Neural cell (in vitro differentiated cells): ENCODE measurements around the gene CATSPERD.

Source experiments
- CTCF ChIP-seq: fragments of 450-650 bp; IDR thresholded peaks from 2 replicates; pipeline ENCODE4 v1.5.1; 2014; ENCODE audit warnings: antibody characterized with exemption, mild to moderate bottlenecking, moderate library complexity; ENCODE audit not compliant: poor library complexity, severe bottlenecking
- EP300 ChIP-seq: fragments of 450-650 bp; conservative IDR thresholded peaks from 2 replicates; pipeline ENCODE4 v1.6.1; 2014; ENCODE audit warnings: antibody characterized with exemption, mild to moderate bottlenecking, moderate library complexity; ENCODE audit not compliant: poor library complexity, severe bottlenecking
- EZH2 ChIP-seq: fragments of 200-600, 300-800 bp; shearing (Covaris generic), sonication (generic); IDR thresholded peaks from 2 replicates; pipeline ENCODE4 v1.6.1; 2014; ENCODE audit warnings: antibody characterized with exemption, low read length, borderline replicate concordance, mild to moderate bottlenecking; ENCODE audit not compliant: insufficient read depth, poor library complexity, severe bottlenecking
- MXI1 ChIP-seq: fragments of 450-650 bp; conservative IDR thresholded peaks from 2 replicates; pipeline ENCODE4 v1.6.1; 2014; ENCODE audit warnings: antibody characterized with exemption, mild to moderate bottlenecking; ENCODE audit not compliant: poor library complexity, severe bottlenecking
- RAD21 ChIP-seq: fragments of 450-650 bp; conservative IDR thresholded peaks from 2 replicates; pipeline ENCODE4 v1.6.1; 2014; ENCODE audit warnings: antibody characterized with exemption, mild to moderate bottlenecking, moderate library complexity

DNA sequence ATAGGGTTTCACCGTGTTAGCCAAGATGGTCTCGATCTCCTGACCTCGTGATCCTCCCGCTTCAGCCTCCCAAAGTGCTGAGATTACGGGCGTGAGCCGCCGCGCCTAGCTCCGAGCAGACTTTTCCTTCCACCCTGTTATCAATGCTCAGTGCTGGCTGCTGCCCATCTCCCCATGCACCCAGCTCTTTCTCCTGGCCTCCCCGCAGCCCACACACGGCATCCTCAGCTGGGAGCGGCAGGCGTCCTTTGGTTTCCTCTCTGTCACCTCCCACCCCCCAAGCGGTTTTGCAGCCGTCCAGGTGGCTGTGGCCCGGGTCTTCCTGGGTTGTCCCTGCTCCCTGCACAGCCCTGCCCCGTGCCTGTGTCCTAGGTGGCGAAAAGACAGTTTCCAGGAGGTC lies 52.0 kb downstream of the CATSPERD start:
- TF ChIP-seq CTCF = no peak
- TF ChIP-seq RAD21 = no peak
- TF ChIP-seq MXI1 = no peak
- no peak for TF ChIP-seq EZH2
- no peak for TF ChIP-seq EP300
